Kasumi-1 (cell line): ENCODE results near the gene SPATA31A3.
"Not testable (repeated sequence)": the region's sequence is repeated elsewhere in the genome, so short reads cannot be mapped to it uniquely, and the experiment has no call there.

ENCODE experiments used
- DNase-seq, 2 experiments: peaks; one replicate each; lab custom pipeline; 2025; lab: John Stamatoyannopoulos, UW

SPATA31A3 gene

DNA sequence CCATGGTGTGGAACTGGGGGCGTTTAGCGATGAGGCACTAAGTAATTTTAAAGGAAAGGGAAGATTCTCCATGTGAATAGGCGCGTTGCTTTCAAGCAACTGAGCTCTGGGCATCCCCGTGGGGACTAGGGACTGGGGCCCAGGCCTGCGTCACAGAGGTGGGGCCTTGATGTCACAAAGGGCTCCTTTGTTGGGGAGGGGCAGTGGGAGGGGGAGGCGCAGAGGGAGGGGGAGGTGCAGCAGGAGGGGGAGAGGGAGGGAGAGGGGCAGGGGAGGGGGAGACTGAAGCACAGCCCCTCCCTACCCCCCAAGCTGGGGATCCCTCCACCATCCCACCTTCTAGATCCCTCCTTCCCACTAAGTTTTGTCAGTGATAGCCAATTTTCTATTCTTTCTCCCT, at the start of gene SPATA31A3:
SPATA31A3 (minus strand) TSS at position 101 of the 400 bp plus-strand sequence; CDS start at position 72, 29 bp downstream.
- DNase-seq, result not testable (repeated sequence)

DNA sequence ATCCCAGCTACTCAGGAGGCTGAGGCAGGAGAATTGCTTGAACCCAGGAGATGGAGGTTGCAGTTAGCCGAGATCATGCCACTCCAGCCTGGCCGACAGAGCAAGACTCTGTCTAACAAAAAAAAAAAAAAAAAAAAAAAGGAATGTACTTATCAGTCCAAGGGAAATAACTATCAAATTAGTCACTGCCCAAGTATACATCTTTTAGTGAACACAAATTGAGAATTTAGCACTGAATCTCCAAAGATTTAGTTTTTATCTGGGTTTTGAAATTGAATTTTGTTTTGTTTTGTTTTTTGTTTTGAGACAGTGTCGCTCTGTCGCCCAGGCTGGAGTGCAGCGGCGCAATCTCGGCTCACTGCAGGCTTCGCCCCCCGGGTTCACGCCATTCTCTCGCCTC, 39.8 kb downstream of the SPATA31A3 start:
- not testable (repeated sequence) for DNase-seq

DNA sequence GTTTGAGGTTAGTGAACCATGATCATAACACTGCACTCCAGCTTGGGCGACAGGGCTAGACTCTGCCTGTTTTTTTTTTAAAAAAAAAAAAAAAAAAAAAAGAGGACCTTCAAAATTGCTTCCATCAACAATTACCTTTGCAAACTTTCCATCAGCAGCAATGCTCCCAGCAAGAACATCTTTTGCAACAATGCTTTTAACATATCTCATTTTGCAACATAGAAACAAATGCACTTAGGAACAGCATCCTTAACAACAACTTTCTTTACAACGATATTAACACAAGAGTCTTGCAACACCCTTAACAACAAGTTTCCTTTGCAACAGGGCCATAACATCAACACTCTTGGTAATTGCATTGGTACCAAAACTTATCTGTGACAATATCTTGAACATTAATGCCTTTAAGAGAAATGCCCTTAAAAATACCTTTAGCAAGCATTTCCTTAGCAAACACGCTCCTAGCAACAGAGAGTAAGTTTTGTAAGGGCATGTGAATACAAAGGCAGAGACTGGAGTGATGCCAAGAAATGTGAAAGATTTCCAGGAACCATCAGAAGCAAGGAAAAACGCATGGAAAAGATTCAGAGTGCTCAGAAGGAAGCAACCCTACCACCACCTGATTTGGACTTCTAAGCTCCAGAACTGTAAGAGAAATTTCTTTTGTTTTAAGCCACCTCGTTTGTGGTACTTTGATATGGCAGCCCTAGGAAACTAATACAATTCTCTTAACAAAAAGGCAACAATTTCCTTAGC, 49.8 kb downstream of the SPATA31A3 start:
- not testable (repeated sequence) for DNase-seq

DNA sequence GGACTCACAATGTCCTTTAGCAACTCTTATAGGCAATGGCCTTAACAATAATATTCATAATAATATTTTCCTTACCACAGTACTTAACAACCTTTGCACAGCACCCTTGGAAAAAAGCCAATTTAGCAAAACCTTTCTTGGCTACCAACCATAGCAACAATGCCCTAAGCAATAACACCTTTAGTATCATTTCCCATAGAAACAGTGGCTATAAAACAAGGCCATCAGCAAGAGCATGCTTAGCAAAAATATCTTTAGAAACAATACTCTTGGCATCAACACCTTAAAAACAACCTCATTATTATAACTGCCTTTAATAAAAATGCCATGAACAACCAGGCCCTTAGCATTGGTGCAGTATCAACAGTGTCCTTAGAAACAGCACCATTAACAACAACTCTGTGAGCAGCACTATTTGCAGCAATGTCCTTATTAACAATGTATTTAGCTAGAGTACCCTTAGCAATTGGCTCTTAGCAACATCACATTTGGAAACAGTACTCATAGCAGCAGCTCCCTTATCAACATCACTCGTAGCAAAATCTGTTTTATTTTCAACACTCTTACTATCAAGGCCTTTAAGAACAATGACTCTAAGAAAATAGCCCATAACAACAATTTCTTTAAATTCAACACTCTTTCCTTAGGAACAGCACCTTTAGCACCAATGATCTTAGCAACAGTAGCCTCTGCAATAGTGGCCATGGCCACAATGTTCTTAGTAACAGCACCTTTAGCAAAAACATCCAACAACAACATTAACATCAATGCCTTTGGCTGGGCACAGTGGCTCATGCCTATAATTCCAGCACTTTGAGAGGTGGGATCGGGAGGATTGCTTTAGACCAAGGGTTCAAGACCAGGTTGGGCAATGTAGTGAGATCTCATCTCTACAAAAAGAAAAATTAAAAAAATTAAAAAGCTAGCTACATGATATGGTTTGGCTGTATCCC, 52.2 kb downstream of the SPATA31A3 start:
- not testable (repeated sequence) for DNase-seq

DNA sequence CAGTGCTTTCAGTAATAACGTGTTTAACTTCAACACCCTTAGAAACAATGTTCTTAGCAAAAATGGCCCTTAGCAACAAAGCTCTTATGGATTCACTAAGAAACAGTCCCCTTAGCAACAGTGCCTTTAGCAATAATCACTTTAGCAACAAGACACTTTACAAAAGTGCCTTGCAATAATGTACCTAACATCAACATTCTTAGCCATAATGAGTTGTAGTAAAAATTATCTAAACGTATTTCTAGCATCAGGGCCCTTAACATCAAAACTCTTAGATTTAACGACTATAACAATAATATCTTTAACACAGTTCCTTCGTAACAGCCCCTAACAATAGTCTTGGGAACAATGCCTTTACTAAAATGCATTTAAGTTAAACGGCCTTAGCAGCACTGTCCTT, 54.0 kb downstream of the SPATA31A3 start:
- DNase-seq, result not testable (repeated sequence)

DNA sequence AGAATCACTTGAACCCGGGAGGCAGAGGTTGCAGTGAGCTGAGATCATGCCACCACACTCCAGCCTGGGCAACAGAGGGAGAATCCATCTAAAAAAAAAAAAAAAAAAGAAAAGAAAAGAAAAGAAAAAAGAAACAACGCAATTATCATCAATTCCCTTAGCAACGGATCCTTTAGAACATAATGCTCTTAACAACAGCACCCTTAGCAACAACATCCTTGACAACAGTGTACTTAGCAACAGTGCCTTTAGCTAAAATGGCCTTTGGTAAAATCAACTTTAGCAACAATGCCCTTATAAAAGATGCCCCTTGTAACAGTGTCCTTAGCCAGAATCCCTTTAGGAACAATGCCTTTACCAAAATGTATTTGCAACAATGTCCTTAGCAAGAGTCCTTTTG, 54.7 kb downstream of the SPATA31A3 start:
- not testable (repeated sequence) for DNase-seq
